Measurements from ENCODE around the gene CELF5.

The CELF5 gene

GRCh38 chr19:3314962-3315675 is 90.7 kb downstream of the CELF5 start:
- no peak overlapping the region for H3K4me3 ChIP-seq
- DNase-seq (ENCODE audit: low read depth, low spot score) = no peak
- no peak overlapping the region for H3K27ac ChIP-seq
- H3K9ac ChIP-seq (ENCODE audit: insufficient read length) = no peak overlapping the region
- H3K9me3 ChIP-seq (ENCODE audit: low read depth, low read length) = no peaks in the 10 kb centered on the region
- TF ChIP-seq POLR2AphosphoS5 (IDR thresholded peaks at IDR 0.05; ENCODE audit: borderline replicate concordance, low read depth, low read length) = no peak
- no peak for TF ChIP-seq EZH2 (IDR thresholded peaks at IDR 0.05)
- no peak for TF ChIP-seq FOXP2 (optimal IDR thresholded peaks at IDR 0.05; ENCODE audit: control extremely low read depth, extremely low read length, insufficient read depth)
- H3K36me3 ChIP-seq (ENCODE audit: insufficient read depth, low read length) = no peaks in the 10 kb centered on the region

GRCh38 chr19:3315676-3315973 is 91.2 kb downstream of the CELF5 start:
- no peak overlapping the region for H3K9ac ChIP-seq (ENCODE audit: insufficient read length)

GRCh38 chr19:3316132-3316648 is 91.7 kb downstream of the CELF5 start:
- Histone ChIP-seq H3K9ac (ENCODE audit: insufficient read length) (no peak overlapping the region), H3K4me3 (no peak overlapping the region), H3K36me3 (ENCODE audit: insufficient read depth, low read length) (no peaks in the 10 kb centered on the region), H3K27ac (no peak overlapping the region), H3K9me3 (ENCODE audit: low read depth, low read length) (no peaks in the 10 kb centered on the region)
- TF ChIP-seq POLR2AphosphoS5 (IDR thresholded peaks at IDR 0.05; ENCODE audit: borderline replicate concordance, low read depth, low read length) (no peak), FOXP2 (optimal IDR thresholded peaks at IDR 0.05; ENCODE audit: control extremely low read depth, extremely low read length, insufficient read depth) (no peak), EZH2 (IDR thresholded peaks at IDR 0.05) (no peak)
- DNase-seq (ENCODE audit: low read depth, low spot score) = no peak

More at GRCh38 chr19:3315676-3315973, 91.2 kb downstream of the CELF5 start:
- Histone ChIP-seq H3K27ac (no peak overlapping the region), H3K36me3 (ENCODE audit: insufficient read depth, low read length) (no peaks in the 10 kb centered on the region), H3K4me3 (no peak overlapping the region), H3K9me3 (ENCODE audit: low read depth, low read length) (no peaks in the 10 kb centered on the region)
- no peak for DNase-seq (ENCODE audit: low read depth, low spot score)
- no peak for TF ChIP-seq FOXP2 (optimal IDR thresholded peaks at IDR 0.05; ENCODE audit: control extremely low read depth, extremely low read length, insufficient read depth)
- TF ChIP-seq POLR2AphosphoS5 (IDR thresholded peaks at IDR 0.05; ENCODE audit: borderline replicate concordance, low read depth, low read length) = no peak
- TF ChIP-seq EZH2 (IDR thresholded peaks at IDR 0.05) = no peak

GRCh38 chr19:3316659-3317207 is 92.3 kb downstream of the CELF5 start:
- no peak for DNase-seq (ENCODE audit: low read depth, low spot score)
- H3K27ac ChIP-seq = no peak overlapping the region
- no peak overlapping the region for H3K9ac ChIP-seq (ENCODE audit: insufficient read length)
- no peaks in the 10 kb centered on the region for H3K36me3 ChIP-seq (ENCODE audit: insufficient read depth, low read length)
- TF ChIP-seq POLR2AphosphoS5 (IDR thresholded peaks at IDR 0.05; ENCODE audit: borderline replicate concordance, low read depth, low read length) (no peak), EZH2 (IDR thresholded peaks at IDR 0.05) (no peak)
- no peak overlapping the region for H3K4me3 ChIP-seq
- no peaks in the 10 kb centered on the region for H3K9me3 ChIP-seq (ENCODE audit: low read depth, low read length)

GRCh38 chr19:3319643-3320353 is 95.3 kb downstream of the CELF5 start:
- H3K4me3 ChIP-seq = no peak overlapping the region
- no peak overlapping the region for H3K27ac ChIP-seq
- no peak for DNase-seq (ENCODE audit: low read depth, low spot score)
- H3K9me3 ChIP-seq (ENCODE audit: low read depth, low read length) = no peaks in the 10 kb centered on the region
- no peaks in the 10 kb centered on the region for H3K36me3 ChIP-seq (ENCODE audit: insufficient read depth, low read length)
- TF ChIP-seq POLR2AphosphoS5 (IDR thresholded peaks at IDR 0.05; ENCODE audit: borderline replicate concordance, low read depth, low read length) (no peak), FOXP2 (optimal IDR thresholded peaks at IDR 0.05; ENCODE audit: control extremely low read depth, extremely low read length, insufficient read depth) (no peak), EZH2 (IDR thresholded peaks at IDR 0.05) (no peak)
- H3K9ac ChIP-seq (ENCODE audit: insufficient read length) = no peak overlapping the region

- DNase-seq (ENCODE audit: low read depth, low spot score) = no peak
- no peak overlapping the region for H3K27ac ChIP-seq
- H3K9ac ChIP-seq (ENCODE audit: insufficient read length) = no peak overlapping the region
- H3K36me3 ChIP-seq (ENCODE audit: insufficient read depth, low read length) = no peaks in the 10 kb centered on the region
- H3K4me3 ChIP-seq = no peak overlapping the region
- TF ChIP-seq EZH2 (IDR thresholded peaks at IDR 0.05) = no peak
- TF ChIP-seq POLR2AphosphoS5 (IDR thresholded peaks at IDR 0.05; ENCODE audit: borderline replicate concordance, low read depth, low read length) = no peak
- no peak for TF ChIP-seq FOXP2 (optimal IDR thresholded peaks at IDR 0.05; ENCODE audit: control extremely low read depth, extremely low read length, insufficient read depth)
- no peaks in the 10 kb centered on the region for H3K9me3 ChIP-seq (ENCODE audit: low read depth, low read length)
Measured at GRCh38 chr19:3320354-3320670, 95.9 kb downstream of the CELF5 start.

- TF ChIP-seq FOXP2 (optimal IDR thresholded peaks at IDR 0.05; ENCODE audit: control extremely low read depth, extremely low read length, insufficient read depth) (no peak), POLR2AphosphoS5 (IDR thresholded peaks at IDR 0.05; ENCODE audit: borderline replicate concordance, low read depth, low read length) (no peak), EZH2 (IDR thresholded peaks at IDR 0.05) (no peak)
- no peak for DNase-seq (ENCODE audit: low read depth, low spot score)
- Histone ChIP-seq H3K4me3 (no peak overlapping the region), H3K27ac (no peak overlapping the region), H3K36me3 (ENCODE audit: insufficient read depth, low read length) (no peaks in the 10 kb centered on the region), H3K9ac (ENCODE audit: insufficient read length) (no peak overlapping the region), H3K9me3 (ENCODE audit: low read depth, low read length) (no peaks in the 10 kb centered on the region)
Measured at GRCh38 chr19:3320853-3321252, 96.4 kb downstream of the CELF5 start.

GRCh38 chr19:3321696-3322095 is 97.2 kb downstream of the CELF5 start:
- Histone ChIP-seq H3K9me3 (ENCODE audit: low read depth, low read length) (no peaks in the 10 kb centered on the region), H3K9ac (ENCODE audit: insufficient read length) (no peak overlapping the region), H3K36me3 (ENCODE audit: insufficient read depth, low read length) (no peaks in the 10 kb centered on the region), H3K4me3 (no peak overlapping the region), H3K27ac (no peak overlapping the region)
- DNase-seq (ENCODE audit: low read depth, low spot score) = no peak
- TF ChIP-seq EZH2 (IDR thresholded peaks at IDR 0.05) (no peak), FOXP2 (optimal IDR thresholded peaks at IDR 0.05; ENCODE audit: control extremely low read depth, extremely low read length, insufficient read depth) (no peak), POLR2AphosphoS5 (IDR thresholded peaks at IDR 0.05; ENCODE audit: borderline replicate concordance, low read depth, low read length) (no peak)
